ENCODE results near the gene METAP2.

GRCh38 chr12:95509300-95509699 is 35.3 kb downstream of the METAP2 start:
- TF ChIP-seq CTCF (IDR thresholded peaks at IDR 0.05 in 4 of 5, conservative IDR thresholded peaks at IDR 0.05 in 1 of 5) (no peak), POLR2A (IDR thresholded peaks at IDR 0.05) (no peak)
